Gastrocnemius medialis (tissue), 4 donors: Measurements from ENCODE around the gene VAMP3. TPM values are rescaled to one million over a fixed set of nuclear protein-coding genes. Genes with fewer than 3 reads are reported as not detected.

Experiments
- ATAC-seq, 2 donors: fragments of 150-250 bp; one replicate each; pipeline ENCODE4 v1.9.1; 2016
- DNase-seq, 2 donors: peaks; one replicate each; pipeline ENCODE4 v3.0.0-alpha.2; 2019
- H3K27ac ChIP-seq, 4 donors: fragments of 200-600 bp; sonication (generic); 1 replicate in 1 of 4; 2 replicates in 3 of 4; pipeline ENCODE4 v1.5.1; 2016 to 2018; ENCODE audit warnings: mild to moderate bottlenecking in 2 of 4, moderate library complexity in 1 of 4
- H3K27me3 ChIP-seq, 3 donors: fragments of 200-600 bp; sonication (generic) in 2 of 3; 1 replicate in 1 of 3; 2 replicates in 2 of 3; pipeline versions ENCODE4 v1.5.1 to v1.6.0; 2016 to 2019; ENCODE audit warnings: mild to moderate bottlenecking in 1 of 3, moderate library complexity in 1 of 3
- H3K36me3 ChIP-seq, 2 donors: fragments of 200-600 bp; sonication (generic) in 1 of 2; one replicate each; pipeline ENCODE4 v1.5.1; 2017 to 2018
- H3K4me1 ChIP-seq, 2 donors: fragments of 200-600 bp; sonication (generic) in 1 of 2; one replicate each; pipeline ENCODE4 v1.5.1; 2016 to 2017; ENCODE audit warnings: mild to moderate bottlenecking in 2 of 2
- H3K4me3 ChIP-seq, 4 donors: fragments of 200-600 bp; sonication (generic) in 3 of 4; 1 replicate in 1 of 4; 2 replicates in 3 of 4; pipeline ENCODE4 v1.5.1; 2016 to 2019; ENCODE audit warnings: mild to moderate bottlenecking in 2 of 4
- H3K9me3 ChIP-seq, 3 donors: fragments of 200-600 bp; sonication (generic) in 2 of 3; 1 replicate in 1 of 3; 2 replicates in 2 of 3; pipeline ENCODE4 v1.5.1; 2016 to 2019
- CTCF ChIP-seq, 5 experiments: fragments of 450-650 bp in 3 of 5; fragments of 200-600 bp in 2 of 5; sonication (generic) in 2 of 5; IDR thresholded peaks in 4 of 5; conservative IDR thresholded peaks in 1 of 5; 1 replicate in 4 of 5; 2 replicates in 1 of 5; pipeline ENCODE4 v1.5.1; 2016 to 2019; ENCODE audit warnings: antibody characterized with exemption in 5 of 5, mild to moderate bottlenecking in 3 of 5, moderate library complexity in 3 of 5
- POLR2A ChIP-seq, 2 donors: fragments of 450-650 bp; IDR thresholded peaks; one replicate each; pipeline ENCODE4 v1.6.1; 2017; ENCODE audit warnings: antibody characterized with exemption in 2 of 2, mild to moderate bottlenecking in 2 of 2, moderate library complexity in 2 of 2
- in situ Hi-C, 4 donors: fragments of 200-750 bp; cut with MboI; loops; one replicate each; pipeline versions ENCODE4 v1.15.0 to v1.8.0; 2017; ENCODE audit warnings: low sequenced_read_pairs in 4 of 4
- intact Hi-C: fragments of 100-400 bp; cut with DNase I; formaldehyde crosslinking; loops from one replicate; pipeline ENCODE4 v1.15.1; 2023; ENCODE audit warnings: low total_unique reads
- total RNA-seq, 4 donors: library from RNA; depleted of rRNA; stranded (reverse); fragments of >200 nt; gene quantifications; one replicate each; pipeline versions ENCODE4 v1.1.0 to v1.2.3, GENCODE V29; 2016

The VAMP3 gene
- total RNA-seq, 4 donors from 2014 or later: 63.7 to 71.2 (median 69.7) TPM

- Histone ChIP-seq H3K36me3 (no peaks in the 10 kb centered on the region), H3K27ac (no peak overlapping the region), H3K4me1 (no peaks in the 10 kb centered on the region), H3K4me3 (no peak overlapping the region), H3K27me3 (no peaks in the 10 kb centered on the region), H3K9me3 (no peaks in the 10 kb centered on the region)
- DNase-seq (no peak), ATAC-seq (no peak)
- intact Hi-C loops: no loop called here
- in situ Hi-C loops: no loop called here
- no peak for TF ChIP-seq POLR2A (IDR thresholded peaks at IDR 0.05)
- no peak for TF ChIP-seq CTCF (IDR thresholded peaks at IDR 0.05 in 4 of 5, conservative IDR thresholded peaks at IDR 0.05 in 1 of 5)
These were observed 27.8 kb upstream of the VAMP3 start for GRCh38 chr1:7743346-7743745.

GRCh38 chr1:7744882-7745281 is 26.2 kb upstream of the VAMP3 start:
- Histone ChIP-seq H3K4me1 (no peaks in the 10 kb centered on the region), H3K36me3 (no peaks in the 10 kb centered on the region), H3K4me3 (no peak overlapping the region), H3K27me3 (no peaks in the 10 kb centered on the region), H3K9me3 (no peaks in the 10 kb centered on the region), H3K27ac (no peak overlapping the region)
- no peak for DNase-seq
- intact Hi-C loops: no loop called here
- TF ChIP-seq CTCF (IDR thresholded peaks at IDR 0.05 in 4 of 5, conservative IDR thresholded peaks at IDR 0.05 in 1 of 5) (no peak), POLR2A (IDR thresholded peaks at IDR 0.05) (no peak)
- ATAC-seq: no peak
- in situ Hi-C loops: loop anchor here in 1 of 4 donors (5.0 kb wide), 1 partner anchor 73 kb away; no protein-coding TSS in a partner anchor

- no peak for TF ChIP-seq CTCF (IDR thresholded peaks at IDR 0.05 in 4 of 5, conservative IDR thresholded peaks at IDR 0.05 in 1 of 5)
- no peak for TF ChIP-seq POLR2A (IDR thresholded peaks at IDR 0.05)
- in situ Hi-C loops: loop anchor here in 1 of 4 donors (5.0 kb wide), 1 partner anchor 73 kb away; no protein-coding TSS in a partner anchor
- Histone ChIP-seq H3K27me3 (no peaks in the 10 kb centered on the region), H3K27ac (no peak overlapping the region), H3K36me3 (no peaks in the 10 kb centered on the region), H3K4me1 (no peaks in the 10 kb centered on the region), H3K9me3 (no peaks in the 10 kb centered on the region), H3K4me3 (no peak overlapping the region)
- intact Hi-C loops: no loop called here
- no peak for ATAC-seq
- DNase-seq: no peak
These were observed 25.3 kb upstream of the VAMP3 start for GRCh38 chr1:7745783-7746182.

- Histone ChIP-seq H3K27ac (no peak overlapping the region), H3K4me1 (no peaks in the 10 kb centered on the region), H3K9me3 (no peaks in the 10 kb centered on the region), H3K27me3 (no peaks in the 10 kb centered on the region), H3K4me3 (no peak overlapping the region), H3K36me3 (no peaks in the 10 kb centered on the region)
- TF ChIP-seq CTCF (IDR thresholded peaks at IDR 0.05 in 4 of 5, conservative IDR thresholded peaks at IDR 0.05 in 1 of 5) (no peak), POLR2A (IDR thresholded peaks at IDR 0.05) (no peak)
- no peak for DNase-seq
- ATAC-seq: no peak
- intact Hi-C loops (no loop called here), in situ Hi-C loops (loop anchor here in 1 of 4 donors (5.0 kb wide), 1 partner anchor 75 kb away; no protein-coding TSS in a partner anchor)
These were observed 23.5 kb upstream of the VAMP3 start for GRCh38 chr1:7747605-7748004.

GRCh38 chr1:7749126-7749525 is 22.0 kb upstream of the VAMP3 start:
- H3K36me3 ChIP-seq: no peaks in the 10 kb centered on the region
- H3K4me1 ChIP-seq: no peaks in the 10 kb centered on the region
- intact Hi-C loops: no loop called here
- in situ Hi-C loops: loop anchor here in 1 of 4 donors (5.0 kb wide), 1 partner anchor 77 kb away; no protein-coding TSS in a partner anchor
- DNase-seq: no peak
- H3K27ac ChIP-seq: no peak overlapping the region
- no peaks in the 10 kb centered on the region for H3K27me3 ChIP-seq
- H3K9me3 ChIP-seq: no peaks in the 10 kb centered on the region
- TF ChIP-seq CTCF (IDR thresholded peaks at IDR 0.05 in 4 of 5, conservative IDR thresholded peaks at IDR 0.05 in 1 of 5): no peak
- no peak for TF ChIP-seq POLR2A (IDR thresholded peaks at IDR 0.05)
- no peak for ATAC-seq
- no peak overlapping the region for H3K4me3 ChIP-seq
